IPS-18a (cell line): ENCODE measurements around the gene HHAT.

ENCODE experiments used
- H3K27ac ChIP-seq: one replicate; pipeline ENCODE4 v1.5.1; 2013; ENCODE audit warnings: low read length
- H3K27me3 ChIP-seq: one replicate; pipeline ENCODE4 v1.6.1; 2013; ENCODE audit warnings: mild to moderate bottlenecking, low read length; ENCODE audit not compliant: control insufficient read depth, insufficient read depth
- H3K36me3 ChIP-seq: one replicate; pipeline ENCODE4 v1.6.1; 2013; ENCODE audit warnings: low read depth, low read length; ENCODE audit not compliant: control insufficient read depth
- H3K4me1 ChIP-seq: one replicate; pipeline ENCODE4 v1.6.1; 2013; ENCODE audit warnings: low read depth, low read length; ENCODE audit not compliant: control insufficient read depth
- H3K4me3 ChIP-seq: one replicate; pipeline ENCODE4 v1.5.1; 2013; ENCODE audit warnings: low read length
- H3K9ac ChIP-seq: one replicate; pipeline ENCODE4 v1.6.1; 2013; ENCODE audit warnings: mild to moderate bottlenecking, low read length, moderate library complexity
- H3K9me3 ChIP-seq: one replicate; pipeline ENCODE4 v1.6.1; 2013; ENCODE audit warnings: low read depth, low read length; ENCODE audit not compliant: control insufficient read depth

HHAT gene

DNA sequence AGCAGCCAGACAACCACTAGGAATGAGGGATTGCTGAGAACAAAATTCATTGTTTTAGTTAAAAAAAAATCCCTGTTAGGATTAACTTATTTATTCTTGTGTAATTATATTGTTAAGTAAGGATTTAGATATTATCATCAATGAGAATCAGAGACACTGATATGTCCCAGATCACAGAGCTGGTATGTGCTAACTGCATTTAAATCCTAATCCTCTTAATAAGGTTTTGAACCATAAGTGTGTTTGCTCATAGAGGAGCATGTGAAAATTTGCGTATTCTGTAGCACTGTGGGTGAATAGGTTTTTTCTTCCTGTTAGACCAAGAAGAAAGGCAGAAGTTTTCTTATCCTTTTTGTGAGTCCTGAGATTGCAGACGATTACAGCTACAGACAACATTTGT, 147.1 kb downstream of the HHAT start:
- Histone ChIP-seq H3K9me3 (no peaks in the 10 kb centered on the region), H3K27ac (no peak overlapping the region)

DNA sequence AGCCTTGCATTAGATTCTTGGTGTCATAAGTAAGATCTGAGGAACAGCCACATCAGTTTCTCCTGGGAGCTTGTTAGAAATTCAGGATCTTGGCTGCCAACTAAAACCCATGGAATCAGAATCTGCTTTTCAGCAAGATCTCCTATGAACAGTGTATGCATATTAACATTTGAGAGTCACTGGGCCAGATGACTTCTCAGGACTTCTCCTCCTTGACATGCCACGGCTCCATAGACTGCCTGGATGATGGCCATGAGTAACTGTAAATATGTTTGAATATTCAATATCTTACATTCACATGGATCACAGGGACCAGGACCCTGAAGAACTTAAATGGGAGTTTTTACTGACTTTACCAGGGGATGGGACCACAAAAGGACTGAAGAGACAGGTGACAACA, 148.0 kb downstream of the HHAT start:
- no peak overlapping the region for H3K4me3 ChIP-seq
- H3K9me3 ChIP-seq: no peaks in the 10 kb centered on the region
- H3K27ac ChIP-seq: no peak overlapping the region
- no peaks in the 10 kb centered on the region for H3K36me3 ChIP-seq
- H3K9ac ChIP-seq: no peak overlapping the region
- H3K27me3 ChIP-seq: no peaks in the 10 kb centered on the region
- H3K4me1 ChIP-seq: peaks cover 9% of the 10 kb centered on the region

More for the DNA sequence above, 147.1 kb downstream of the HHAT start:
- H3K4me3 ChIP-seq: no peak overlapping the region
- H3K27me3 ChIP-seq: no peaks in the 10 kb centered on the region
- no peak overlapping the region for H3K9ac ChIP-seq
- no peaks in the 10 kb centered on the region for H3K36me3 ChIP-seq
- H3K4me1 ChIP-seq: peaks cover 9% of the 10 kb centered on the region

DNA sequence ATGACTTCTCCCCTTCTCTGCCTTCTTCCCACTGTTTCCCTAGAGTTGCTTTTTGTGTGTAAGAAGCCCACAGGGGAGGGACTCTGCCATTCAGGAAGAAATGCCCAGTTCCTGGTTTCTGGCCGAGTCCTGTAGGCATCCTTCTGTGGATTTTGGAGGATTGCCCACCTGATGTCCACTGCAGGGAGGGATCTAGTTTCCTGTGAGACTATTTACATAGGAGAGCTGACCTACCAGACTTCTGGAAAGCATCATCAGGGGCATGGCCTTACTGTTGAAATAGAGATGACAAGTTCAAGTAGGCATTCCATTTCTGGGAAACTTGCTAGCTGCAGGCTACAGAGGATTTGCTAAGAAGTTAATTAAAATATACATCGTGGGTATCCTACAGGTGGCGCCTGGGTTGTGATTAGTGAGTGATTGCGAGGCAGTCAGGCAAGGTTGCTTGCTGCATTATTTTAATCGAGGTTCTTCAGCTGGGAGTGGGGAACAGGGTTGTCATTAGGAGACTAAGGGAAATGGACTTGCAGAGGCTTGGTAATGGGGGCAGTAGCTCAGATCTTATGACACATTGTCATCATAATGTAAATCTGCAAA, 148.7 kb downstream of the HHAT start:
- H3K9ac ChIP-seq: no peak overlapping the region
- H3K27ac ChIP-seq: no peak overlapping the region
- no peaks in the 10 kb centered on the region for H3K27me3 ChIP-seq
- H3K9me3 ChIP-seq: no peaks in the 10 kb centered on the region
- peaks cover 9% of the 10 kb centered on the region for H3K4me1 ChIP-seq
- H3K36me3 ChIP-seq: no peaks in the 10 kb centered on the region
- H3K4me3 ChIP-seq: no peak overlapping the region

DNA sequence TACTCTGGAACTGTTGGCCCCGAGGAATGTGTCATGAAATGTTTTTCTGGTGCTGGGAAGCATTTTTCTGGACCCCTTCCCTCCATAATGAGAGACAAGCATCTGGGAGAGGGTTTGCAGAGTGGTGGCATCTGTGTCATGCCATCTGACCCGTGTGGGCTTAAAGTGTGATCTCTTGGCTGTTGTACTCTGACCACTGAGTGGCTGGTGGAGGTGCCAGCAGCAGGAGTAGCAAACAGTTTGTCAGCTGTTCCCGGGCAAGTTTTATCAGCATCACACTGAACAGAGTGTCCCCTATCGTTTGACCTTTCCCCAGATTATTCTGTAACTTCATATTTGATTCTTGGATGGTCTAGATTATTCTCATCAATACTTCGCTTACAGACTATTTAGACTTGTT, 150.1 kb downstream of the HHAT start:
- H3K27me3 ChIP-seq: no peaks in the 10 kb centered on the region
- no peaks in the 10 kb centered on the region for H3K9me3 ChIP-seq
- no peak overlapping the region for H3K27ac ChIP-seq
- H3K36me3 ChIP-seq: no peaks in the 10 kb centered on the region
- no peak overlapping the region for H3K9ac ChIP-seq
- H3K4me1 ChIP-seq: peaks cover 11% of the 10 kb centered on the region
- H3K4me3 ChIP-seq: no peak overlapping the region

DNA sequence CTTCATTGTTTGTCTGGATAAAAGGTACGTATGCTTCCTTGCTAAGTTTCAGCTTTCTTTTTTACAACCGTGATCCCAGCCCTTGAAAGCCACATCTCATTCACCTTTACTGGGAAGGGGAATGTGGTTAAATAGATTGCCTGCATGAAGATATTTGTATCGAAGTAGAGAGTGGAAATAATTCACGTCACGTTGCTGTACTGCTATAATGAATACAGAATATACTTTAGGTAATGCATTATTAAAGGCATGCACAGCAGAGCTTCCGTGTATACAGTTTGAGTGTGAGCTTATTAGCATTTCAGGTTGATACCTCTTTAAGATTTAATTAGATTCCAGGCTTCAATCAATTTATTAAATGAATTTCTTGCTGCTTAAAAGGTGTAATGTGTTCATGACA, 153.8 kb downstream of the HHAT start:
- Histone ChIP-seq H3K9ac (no peak overlapping the region), H3K27me3 (no peaks in the 10 kb centered on the region), H3K9me3 (no peaks in the 10 kb centered on the region), H3K4me3 (no peak overlapping the region), H3K4me1 (peaks cover 6% of the 10 kb centered on the region), H3K36me3 (no peaks in the 10 kb centered on the region), H3K27ac (no peak overlapping the region)

DNA sequence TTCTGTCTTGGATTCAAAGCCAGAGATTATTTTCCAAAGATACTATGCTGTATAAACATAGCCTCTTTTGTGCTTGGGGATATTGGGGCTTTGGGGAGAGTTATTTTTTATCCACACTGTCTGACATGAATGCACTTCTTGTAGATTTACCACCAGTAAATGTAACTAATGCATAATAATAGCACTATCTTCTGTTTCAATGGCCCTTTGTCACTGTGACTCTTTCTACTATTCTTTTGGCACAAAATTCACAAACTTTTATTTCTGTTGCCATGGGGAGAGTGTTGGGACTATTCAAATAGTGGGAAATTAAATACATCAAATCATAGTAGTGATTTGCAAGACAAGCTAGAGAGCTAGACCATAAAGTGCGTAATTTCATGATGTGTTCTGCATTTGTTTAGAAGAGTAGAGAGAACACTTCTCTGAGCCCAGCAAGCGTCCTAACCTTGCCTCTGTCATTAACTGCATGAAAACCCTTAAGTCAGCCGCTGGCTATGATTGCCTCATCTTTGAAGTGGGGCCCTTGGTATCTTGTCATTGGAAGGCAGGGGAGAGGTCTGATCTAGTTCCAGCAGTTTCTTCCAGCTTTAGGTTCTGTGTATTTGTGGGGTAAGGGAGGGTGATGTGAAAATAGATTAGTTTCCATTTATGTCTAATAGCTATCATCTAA, 154.4 kb downstream of the HHAT start:
- Histone ChIP-seq H3K4me3 (no peak overlapping the region), H3K4me1 (peaks cover 6% of the 10 kb centered on the region), H3K9ac (no peak overlapping the region), H3K27me3 (no peaks in the 10 kb centered on the region), H3K27ac (no peak overlapping the region), H3K9me3 (no peaks in the 10 kb centered on the region), H3K36me3 (no peaks in the 10 kb centered on the region)

DNA sequence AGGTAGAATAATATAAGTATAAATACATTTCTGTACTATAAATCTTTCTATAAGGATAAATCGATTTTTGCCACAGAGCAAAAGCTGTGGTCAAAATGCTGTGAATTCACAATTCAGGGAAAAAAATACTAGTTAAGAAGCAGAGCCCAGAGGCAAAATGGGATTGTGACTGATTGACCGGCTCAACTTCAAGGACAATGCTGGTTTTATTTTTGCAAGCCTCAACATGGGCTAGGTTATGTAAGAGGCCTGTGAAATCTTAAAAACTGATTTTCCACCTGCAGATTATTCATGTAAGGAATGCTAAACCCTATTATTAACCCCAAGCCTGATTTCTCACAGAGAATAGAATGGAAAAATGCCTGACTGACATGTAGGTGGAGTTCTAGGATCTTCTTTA, 155.1 kb downstream of the HHAT start:
- Histone ChIP-seq H3K4me1 (peaks cover 6% of the 10 kb centered on the region), H3K27me3 (no peaks in the 10 kb centered on the region), H3K9me3 (no peaks in the 10 kb centered on the region), H3K4me3 (no peak overlapping the region), H3K27ac (no peak overlapping the region), H3K9ac (no peak overlapping the region), H3K36me3 (no peaks in the 10 kb centered on the region)

DNA sequence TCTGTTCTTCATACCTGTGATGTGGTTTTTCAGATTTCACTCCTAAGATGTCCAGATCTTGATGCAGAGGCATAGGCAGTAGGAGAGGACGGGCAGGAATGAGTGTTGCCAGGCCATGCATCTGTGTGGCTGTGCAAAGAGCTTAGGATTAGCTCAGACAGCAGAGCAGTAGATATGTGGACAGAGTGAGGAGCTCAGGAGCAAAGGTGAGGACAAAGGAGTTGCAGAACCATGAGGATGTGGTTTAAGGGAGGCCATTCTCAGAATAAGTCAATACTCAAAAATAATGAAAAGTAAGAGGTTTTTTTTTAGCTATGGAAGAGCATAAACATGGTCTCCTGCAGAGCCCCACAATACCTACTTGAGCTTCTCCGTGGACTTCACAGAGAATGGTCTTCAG, 158.3 kb downstream of the HHAT start:
- Histone ChIP-seq H3K9ac (no peak overlapping the region), H3K27me3 (no peaks in the 10 kb centered on the region), H3K36me3 (no peaks in the 10 kb centered on the region), H3K27ac (no peak overlapping the region), H3K4me1 (peaks cover 6% of the 10 kb centered on the region), H3K4me3 (no peak overlapping the region), H3K9me3 (no peaks in the 10 kb centered on the region)

DNA sequence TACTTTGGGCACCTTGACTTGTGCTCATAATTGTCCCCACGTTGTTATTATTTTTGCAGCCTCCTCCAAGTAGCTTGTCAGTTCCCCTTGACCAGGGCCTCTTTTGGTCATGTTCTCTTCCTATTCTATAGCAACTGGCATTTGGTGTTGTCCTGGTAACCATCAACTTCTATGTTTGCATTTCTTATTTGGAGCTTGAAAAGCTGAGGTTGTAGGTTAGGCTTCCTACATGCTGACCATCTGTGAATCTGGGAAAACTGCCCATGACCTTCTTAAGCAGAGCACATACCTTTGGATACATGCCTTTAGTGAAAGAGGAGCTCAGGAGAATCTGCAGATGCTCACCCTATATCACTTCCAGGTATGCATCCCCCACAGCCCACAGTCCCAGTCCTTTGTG, 160.8 kb downstream of the HHAT start:
- H3K4me3 ChIP-seq: no peak overlapping the region
- H3K4me1 ChIP-seq: no peaks in the 10 kb centered on the region
- H3K27me3 ChIP-seq: no peaks in the 10 kb centered on the region
- no peak overlapping the region for H3K9ac ChIP-seq
- H3K9me3 ChIP-seq: no peaks in the 10 kb centered on the region
- no peak overlapping the region for H3K27ac ChIP-seq
- no peaks in the 10 kb centered on the region for H3K36me3 ChIP-seq

DNA sequence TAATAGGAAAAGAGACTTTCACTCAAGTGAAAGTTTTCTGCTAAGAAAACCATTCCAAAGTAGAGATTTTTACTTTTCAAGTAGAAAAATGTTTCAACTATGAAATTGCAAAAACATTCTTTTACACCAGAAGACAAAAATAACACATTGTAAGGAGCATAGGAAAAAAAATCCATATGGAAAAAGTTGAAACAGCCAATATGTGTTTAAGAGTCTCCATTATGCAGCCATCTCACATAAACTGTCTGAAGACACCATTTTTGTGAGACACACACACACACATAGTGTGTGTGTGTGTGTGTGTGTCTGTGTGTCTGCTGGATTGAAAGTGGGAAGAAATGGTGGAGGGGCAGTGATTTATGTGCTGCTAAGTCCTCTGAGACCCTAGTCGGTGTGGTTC, 162.1 kb downstream of the HHAT start:
- Histone ChIP-seq H3K9ac (no peak overlapping the region), H3K4me1 (no peaks in the 10 kb centered on the region), H3K36me3 (no peaks in the 10 kb centered on the region), H3K4me3 (no peak overlapping the region), H3K9me3 (no peaks in the 10 kb centered on the region), H3K27me3 (no peaks in the 10 kb centered on the region), H3K27ac (no peak overlapping the region)

DNA sequence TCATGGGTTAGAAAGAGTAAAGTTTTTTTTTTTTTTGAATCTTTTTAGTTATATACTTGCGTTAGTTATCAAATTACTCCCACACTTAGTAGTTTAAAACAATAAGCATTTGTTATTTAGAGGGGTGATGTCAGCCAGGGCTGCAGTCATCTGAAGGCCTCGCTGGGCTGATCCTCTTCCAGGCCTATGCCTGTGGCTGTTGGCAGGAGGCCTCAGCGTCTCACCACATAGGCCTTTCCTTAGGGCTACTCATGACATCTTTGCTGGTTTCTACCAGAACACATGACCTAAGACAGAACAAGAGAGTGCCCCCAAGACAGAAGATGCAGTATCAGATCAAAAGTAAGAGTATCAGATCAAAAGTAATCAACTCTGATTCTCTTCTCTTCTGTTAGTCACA, 167.4 kb downstream of the HHAT start:
- no peaks in the 10 kb centered on the region for H3K27me3 ChIP-seq
- H3K9ac ChIP-seq: no peak overlapping the region
- H3K36me3 ChIP-seq: no peaks in the 10 kb centered on the region
- H3K4me1 ChIP-seq: no peaks in the 10 kb centered on the region
- no peak overlapping the region for H3K4me3 ChIP-seq
- H3K9me3 ChIP-seq: no peaks in the 10 kb centered on the region
- H3K27ac ChIP-seq: no peak overlapping the region

DNA sequence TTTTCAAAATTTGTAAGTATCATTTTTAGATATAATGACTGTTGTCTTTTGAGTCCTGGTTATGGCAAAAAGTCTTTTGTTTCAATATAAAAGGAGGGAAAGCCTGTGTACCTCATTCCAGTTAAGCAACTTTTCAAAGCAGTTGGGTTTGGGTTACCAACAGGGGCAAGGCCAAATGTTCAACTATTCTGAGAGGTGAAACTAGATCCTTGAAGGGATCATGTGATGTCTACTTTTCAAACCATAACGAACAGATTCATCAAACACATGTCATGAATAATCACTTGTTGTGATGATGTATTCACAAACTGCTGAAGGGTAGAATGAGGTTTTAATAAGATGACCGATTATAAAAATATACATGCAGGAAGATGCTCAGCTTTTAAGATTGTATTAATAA, 171.3 kb downstream of the HHAT start:
- Histone ChIP-seq H3K27me3 (no peaks in the 10 kb centered on the region), H3K27ac (no peak overlapping the region), H3K9me3 (no peaks in the 10 kb centered on the region), H3K4me1 (no peaks in the 10 kb centered on the region), H3K4me3 (no peak overlapping the region), H3K36me3 (no peaks in the 10 kb centered on the region), H3K9ac (no peak overlapping the region)
